ENCODE results near the gene TRIM9. TPM values are rescaled to one million over a fixed set of nuclear protein-coding genes. Genes with fewer than 3 reads are reported as not detected.

The TRIM9 gene
- total and polyA plus RNA-seq, 12 donors = 0.55 to 5.3 (median 2.0) TPM

GRCh38 chr14:51071857-51072256 is 23.0 kb downstream of the TRIM9 start:
- 51 to 63% (median 54%) methylated on average over 5 of the region's 5 CpGs for WGBS, 4 donors
- Histone ChIP-seq H3K27me3 (no peaks in the 10 kb centered on the region), H3K9me3 (replicated peaks in 1 of 3) (no peaks in the 10 kb centered on the region), H3K4me1 (replicated peaks in 1 of 2) (no peaks in the 10 kb centered on the region), H3K4me3 (no peak overlapping the region), H3K36me3 (replicated peaks in 1 of 2) (no peaks in the 10 kb centered on the region), H3K27ac (no peak overlapping the region)
- no peak for TF ChIP-seq POLR2A (IDR thresholded peaks at IDR 0.05)
- no peak for TF ChIP-seq CTCF (IDR thresholded peaks at IDR 0.05)
- intact Hi-C loops (cut with DNase I) = no loop called here
- peak in 2 of 7 donors; percentile 8 to 18 for DNase-seq

- TF ChIP-seq CTCF (IDR thresholded peaks at IDR 0.05) (no peak), POLR2A (IDR thresholded peaks at IDR 0.05) (no peak)
- intact Hi-C loops (cut with DNase I) = no loop called here
- H3K4me1 ChIP-seq (replicated peaks in 1 of 2) = no peaks in the 10 kb centered on the region
- no peak for DNase-seq
- WGBS, 4 donors = 68 to 78% (median 76%) methylated on average over 4 of the region's 4 CpGs
- no peaks in the 10 kb centered on the region for H3K27me3 ChIP-seq
- H3K36me3 ChIP-seq (replicated peaks in 1 of 2) = no peaks in the 10 kb centered on the region
- H3K27ac ChIP-seq = no peak overlapping the region
- no peaks in the 10 kb centered on the region for H3K9me3 ChIP-seq (replicated peaks in 1 of 3)
- H3K4me3 ChIP-seq = no peak overlapping the region
These were observed 24.2 kb downstream of the TRIM9 start for GRCh38 chr14:51070726-51071125.

GRCh38 chr14:51069055-51069454 is 25.9 kb downstream of the TRIM9 start:
- no peaks in the 10 kb centered on the region for H3K36me3 ChIP-seq (replicated peaks in 1 of 2)
- H3K27me3 ChIP-seq = no peaks in the 10 kb centered on the region
- TF ChIP-seq CTCF (IDR thresholded peaks at IDR 0.05) = no peak
- no peak for TF ChIP-seq POLR2A (IDR thresholded peaks at IDR 0.05)
- DNase-seq = no peak
- H3K27ac ChIP-seq = no peak overlapping the region
- no peaks in the 10 kb centered on the region for H3K4me1 ChIP-seq (replicated peaks in 1 of 2)
- H3K4me3 ChIP-seq = no peak overlapping the region
- H3K9me3 ChIP-seq (replicated peaks in 1 of 3) = no peaks in the 10 kb centered on the region
- intact Hi-C loops (cut with DNase I) = no loop called here

- 71 to 76% (median 73%) methylated on average over 2 of the region's 2 CpGs for WGBS, 4 donors
- no peak for DNase-seq
- Histone ChIP-seq H3K9me3 (replicated peaks in 1 of 3) (no peaks in the 10 kb centered on the region), H3K4me1 (replicated peaks in 1 of 2) (no peaks in the 10 kb centered on the region), H3K27me3 (no peaks in the 10 kb centered on the region), H3K4me3 (no peak overlapping the region), H3K27ac (no peak overlapping the region), H3K36me3 (replicated peaks in 1 of 2) (no peaks in the 10 kb centered on the region)
- intact Hi-C loops (cut with DNase I) = no loop called here
- TF ChIP-seq CTCF (IDR thresholded peaks at IDR 0.05) (no peak), POLR2A (IDR thresholded peaks at IDR 0.05) (no peak)
These were observed 26.6 kb downstream of the TRIM9 start for GRCh38 chr14:51068268-51068667.
